ENCODE data around the gene DMGDH. TPM values are rescaled to one million over a fixed set of nuclear protein-coding genes. Genes with fewer than 3 reads are reported as not detected.

DMGDH gene
- total RNA-seq, 1 experiment from 2014 or later, result not detected

GRCh38 chr5:79050498-79050897 is 19.0 kb downstream of the DMGDH start:
- Histone ChIP-seq H3K9me3 (ENCODE audit: control insufficient read depth, low read depth, low read length) (no peaks in the 10 kb centered on the region), H4K20me1 (ENCODE audit: control insufficient read depth, insufficient read depth, insufficient read length) (no peaks in the 10 kb centered on the region), H2BK12ac (ENCODE audit: insufficient read length, low read depth, low read length) (no peak overlapping the region), H3K79me1 (ENCODE audit: insufficient read depth, low read depth, low read length, poor library complexity, severe bottlenecking) (no peaks in the 10 kb centered on the region), H3K56ac (ENCODE audit: insufficient read length, low read depth, low read length) (no peak overlapping the region), H3K4me1 (ENCODE audit: insufficient read depth, low read length) (no peaks in the 10 kb centered on the region), H2BK120ac (ENCODE audit: low read depth, low read length, poor library complexity, severe bottlenecking) (no peak overlapping the region), H4K5ac (ENCODE audit: insufficient read length, low read depth, low read length) (no peak overlapping the region), H2AK5ac (ENCODE audit: insufficient read length, low read length) (no peak overlapping the region), H3K27me3 (ENCODE audit: insufficient read depth, low read length) (no peaks in the 10 kb centered on the region), H3K14ac (ENCODE audit: insufficient read depth, low read length) (no peak overlapping the region), H2BK5ac (ENCODE audit: insufficient read length, low read length) (no peak overlapping the region), H3K23me2 (ENCODE audit: insufficient read length, low read depth, low read length, poor library complexity, severe bottlenecking) (no peaks in the 10 kb centered on the region), H3K27ac (ENCODE audit: insufficient read length, low read depth, low read length) (no peak overlapping the region), H3K18ac (ENCODE audit: insufficient read length, low read depth, low read length) (no peak overlapping the region), H3K9ac (ENCODE audit: extremely low read depth, insufficient read length, low read length) (no peak overlapping the region), H2BK20ac (ENCODE audit: low read depth, low read length, poor library complexity, severe bottlenecking) (no peak overlapping the region), H4K91ac (ENCODE audit: insufficient read length, low read depth, low read length) (no peak overlapping the region), H4K8ac (replicated peaks; ENCODE audit: insufficient read length, low read depth, low read length) (no peak overlapping the region), H3T11ph (ENCODE audit: low read length) (no peak overlapping the region), H3K4ac (ENCODE audit: low read depth, low read length) (no peak overlapping the region), H3K79me2 (ENCODE audit: insufficient read depth, low read length) (no peaks in the 10 kb centered on the region), H2BK15ac (ENCODE audit: low read depth, low read length) (no peak overlapping the region), H3K23ac (ENCODE audit: insufficient read length, low read depth, low read length) (no peak overlapping the region), H2AFZ (ENCODE audit: low read length) (no peak overlapping the region), H3K4me2 (ENCODE audit: insufficient read depth, insufficient read length, low read length) (no peak overlapping the region)
- Mint-ChIP-seq H3K4me3 (no peak overlapping the region), H3K4me1 (peaks cover 5 to 9% of the 10 kb centered on the region in 2 experiments), H3K27me3 (ENCODE audit: low read depth) (no peaks in the 10 kb centered on the region), H3K9me3 (no peaks in the 10 kb centered on the region), H3K27ac (no peak overlapping the region), H3K36me3 (ENCODE audit: insufficient read depth in 1 of 3, low read depth in 3 of 3) (no peaks in the 10 kb centered on the region)
- DNase-seq, result no peak
- WGBS (ENCODE audit: extremely low coverage, insufficient read length, low lambda C conversion rate), result no CpG with 5 or more reads among the region's 3 CpGs
- TF ChIP-seq CTCF (conservative IDR thresholded peaks at IDR 0.05), result no peak

All from H9 (cell line).